GM10266 (cell line): ENCODE results near the gene GRAP.

Source experiments
- DNase-seq: peaks from one replicate; pipeline ENCODE4 v3.0.0; 2012; ENCODE audit errors: extremely low spot score
- TF ChIP-seq, protein P1 (sequence below): IDR thresholded peaks from 2 replicates; pipeline ENCODE4 v1.5.1; 2012; ENCODE audit warnings: mild to moderate bottlenecking, low read depth; ENCODE audit not compliant: control insufficient read depth, insufficient read depth; ENCODE audit errors: missing control alignments

GRAP gene

DNA sequence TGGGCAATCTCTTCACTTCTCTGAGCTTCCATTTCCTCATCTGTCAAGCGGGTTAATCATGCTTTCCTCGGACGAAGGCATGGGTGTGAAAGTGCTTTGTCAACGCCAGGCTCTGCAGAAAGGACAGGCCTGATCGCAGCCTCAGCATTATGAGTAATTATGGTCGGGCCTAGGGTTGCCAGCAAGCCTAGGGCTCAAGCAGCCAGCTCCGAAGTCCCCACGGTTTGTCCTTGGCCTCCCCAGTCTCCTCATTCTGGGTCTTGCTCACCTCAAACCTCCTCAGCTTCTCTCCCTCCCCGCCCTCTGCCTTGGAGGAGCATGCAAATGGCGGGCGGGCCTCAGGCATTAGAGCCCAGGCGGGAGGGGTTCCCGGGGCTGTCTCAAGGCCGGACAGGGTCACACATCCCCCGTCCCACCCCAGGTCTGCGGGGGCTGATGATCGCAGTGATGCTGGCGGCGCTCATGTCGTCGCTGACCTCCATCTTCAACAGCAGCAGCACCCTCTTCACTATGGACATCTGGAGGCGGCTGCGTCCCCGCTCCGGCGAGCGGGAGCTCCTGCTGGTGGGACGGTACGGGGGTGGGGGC is 32.0 kb downstream of the GRAP start:
- DNase-seq = no peak

DNA sequence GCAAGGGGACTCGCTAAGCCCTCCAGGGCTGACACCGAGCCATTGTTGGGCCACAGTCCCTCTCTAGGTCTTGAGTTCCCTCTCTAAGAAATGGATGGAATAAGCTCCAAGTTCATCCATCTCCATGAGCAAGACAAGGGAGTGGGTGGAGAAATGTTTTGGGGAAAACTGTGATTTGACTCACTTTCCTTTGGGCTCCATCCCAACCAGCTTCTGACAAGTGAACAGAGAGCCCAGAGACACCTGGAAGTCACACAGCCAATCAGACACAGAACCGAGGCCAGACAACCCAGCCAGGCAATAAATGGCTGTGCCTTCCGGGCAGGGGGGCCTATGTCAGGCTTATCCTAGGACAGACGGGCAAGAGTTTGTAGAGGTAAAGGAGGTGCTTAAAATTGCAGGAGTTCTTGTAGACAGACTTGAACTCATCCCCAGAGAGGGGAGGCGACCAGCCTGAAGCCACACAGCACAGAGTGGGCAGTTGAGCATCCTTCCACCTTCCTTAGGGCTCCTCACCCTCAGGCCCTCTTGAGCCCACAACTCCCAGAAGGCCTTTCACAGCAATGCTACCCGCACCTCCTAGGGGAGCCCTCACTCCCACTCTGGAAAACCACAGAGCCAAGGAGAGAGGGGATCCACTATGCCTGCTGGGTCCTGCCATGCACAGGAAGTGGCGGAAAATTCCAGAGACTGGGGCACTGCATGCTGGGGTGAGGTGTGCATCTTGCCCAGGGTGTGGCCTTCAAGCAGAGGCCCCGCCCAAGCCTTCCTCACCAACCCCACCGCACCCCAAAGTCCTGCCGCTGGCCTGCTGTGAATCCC is 32.7 kb downstream of the GRAP start:
- DNase-seq = no peak
- TF ChIP-seq, protein P1, sequence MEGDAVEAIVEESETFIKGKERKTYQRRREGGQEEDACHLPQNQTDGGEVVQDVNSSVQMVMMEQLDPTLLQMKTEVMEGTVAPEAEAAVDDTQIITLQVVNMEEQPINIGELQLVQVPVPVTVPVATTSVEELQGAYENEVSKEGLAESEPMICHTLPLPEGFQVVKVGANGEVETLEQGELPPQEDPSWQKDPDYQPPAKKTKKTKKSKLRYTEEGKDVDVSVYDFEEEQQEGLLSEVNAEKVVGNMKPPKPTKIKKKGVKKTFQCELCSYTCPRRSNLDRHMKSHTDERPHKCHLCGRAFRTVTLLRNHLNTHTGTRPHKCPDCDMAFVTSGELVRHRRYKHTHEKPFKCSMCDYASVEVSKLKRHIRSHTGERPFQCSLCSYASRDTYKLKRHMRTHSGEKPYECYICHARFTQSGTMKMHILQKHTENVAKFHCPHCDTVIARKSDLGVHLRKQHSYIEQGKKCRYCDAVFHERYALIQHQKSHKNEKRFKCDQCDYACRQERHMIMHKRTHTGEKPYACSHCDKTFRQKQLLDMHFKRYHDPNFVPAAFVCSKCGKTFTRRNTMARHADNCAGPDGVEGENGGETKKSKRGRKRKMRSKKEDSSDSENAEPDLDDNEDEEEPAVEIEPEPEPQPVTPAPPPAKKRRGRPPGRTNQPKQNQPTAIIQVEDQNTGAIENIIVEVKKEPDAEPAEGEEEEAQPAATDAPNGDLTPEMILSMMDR = no peak

More for the DNA sequence above, 32.0 kb downstream of the GRAP start:
- TF ChIP-seq, protein P1 = no peak

DNA sequence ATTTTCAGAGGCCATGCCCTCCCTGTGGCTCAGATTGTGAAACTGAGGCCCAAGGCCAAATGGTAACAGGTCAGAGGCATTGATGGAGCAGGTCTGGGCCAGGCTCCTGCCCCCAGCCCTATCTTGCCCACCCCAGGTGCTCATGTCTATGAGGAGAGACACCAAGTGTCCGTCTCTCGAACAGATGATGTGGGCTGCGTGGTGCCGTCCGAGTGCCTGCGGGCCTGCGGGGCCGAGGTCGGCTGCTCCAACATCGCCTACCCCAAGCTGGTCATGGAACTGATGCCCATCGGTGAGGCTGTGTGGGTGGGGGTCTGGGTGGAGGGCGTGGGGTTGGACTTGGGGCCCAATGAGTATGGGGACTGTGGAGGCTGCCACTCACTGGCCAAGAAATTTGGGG is 33.5 kb downstream of the GRAP start:
- DNase-seq = no peak
- TF ChIP-seq, protein P1 = no peak

DNA sequence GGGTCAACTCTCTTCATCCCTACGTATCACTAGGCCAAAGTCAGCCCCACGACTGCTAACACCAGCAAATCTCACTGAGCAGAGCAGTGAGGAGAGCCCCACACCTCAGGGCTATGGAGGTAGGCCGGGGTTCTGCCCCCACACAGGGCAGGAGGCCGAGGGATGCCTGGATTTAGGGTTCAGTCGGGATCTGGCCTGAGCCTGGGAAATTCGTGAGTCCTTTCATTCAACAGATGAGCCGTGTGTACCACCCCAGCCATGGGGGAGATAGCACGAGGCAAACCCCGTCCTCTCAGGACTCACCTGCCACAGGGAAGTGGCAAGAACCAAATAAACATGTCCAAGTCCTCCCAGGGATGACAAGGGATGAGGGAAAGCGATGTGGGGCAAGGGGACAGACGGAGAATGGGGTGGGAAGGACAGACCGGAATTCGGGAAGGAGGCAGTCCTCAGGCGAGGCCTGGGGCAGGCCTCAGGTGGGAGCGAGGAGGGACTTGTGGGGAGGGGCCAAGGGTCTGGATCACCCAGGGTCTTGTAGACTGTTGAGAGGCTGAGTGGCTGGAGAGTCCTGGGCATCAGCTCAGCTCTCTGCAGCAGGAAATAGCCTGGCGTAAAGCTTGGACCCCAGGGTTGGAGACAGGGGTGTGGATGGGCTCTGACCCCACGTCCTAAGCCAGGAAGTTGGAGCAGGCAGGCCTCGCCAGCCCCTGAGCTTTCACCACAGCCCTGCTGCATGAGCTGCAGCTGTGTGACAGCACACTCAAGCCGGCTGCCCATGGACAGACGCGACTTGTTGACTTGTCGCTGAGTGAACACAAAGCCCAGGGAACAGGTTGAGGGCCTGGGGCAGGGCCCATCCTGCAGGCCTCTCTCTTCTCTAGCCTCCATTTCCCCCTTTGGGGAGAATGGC is 34.3 kb downstream of the GRAP start:
- TF ChIP-seq, protein P1 = no peak

DNA sequence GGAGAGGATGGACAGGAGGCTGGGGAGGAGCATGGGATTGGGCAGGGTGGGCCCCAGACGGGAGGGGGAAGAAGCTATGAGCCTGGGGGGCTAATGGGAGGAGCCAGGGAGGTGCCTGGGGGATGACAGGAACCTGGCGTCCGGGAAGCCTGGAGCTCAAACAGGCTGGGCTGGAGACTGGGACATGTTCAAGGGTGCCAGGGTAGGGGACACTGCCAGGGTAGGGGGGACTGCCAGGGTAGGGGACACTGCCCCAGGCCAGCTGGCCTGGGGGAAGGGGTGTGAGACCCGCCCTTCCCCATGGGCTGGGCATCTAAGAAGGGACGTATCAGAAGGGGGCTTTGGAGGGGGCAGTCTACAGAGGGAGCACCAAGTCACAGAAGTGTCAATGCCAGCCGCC is 35.2 kb downstream of the GRAP start:
- no peak for DNase-seq

More for the DNA sequence above, 34.3 kb downstream of the GRAP start:
- no peak for DNase-seq

DNA sequence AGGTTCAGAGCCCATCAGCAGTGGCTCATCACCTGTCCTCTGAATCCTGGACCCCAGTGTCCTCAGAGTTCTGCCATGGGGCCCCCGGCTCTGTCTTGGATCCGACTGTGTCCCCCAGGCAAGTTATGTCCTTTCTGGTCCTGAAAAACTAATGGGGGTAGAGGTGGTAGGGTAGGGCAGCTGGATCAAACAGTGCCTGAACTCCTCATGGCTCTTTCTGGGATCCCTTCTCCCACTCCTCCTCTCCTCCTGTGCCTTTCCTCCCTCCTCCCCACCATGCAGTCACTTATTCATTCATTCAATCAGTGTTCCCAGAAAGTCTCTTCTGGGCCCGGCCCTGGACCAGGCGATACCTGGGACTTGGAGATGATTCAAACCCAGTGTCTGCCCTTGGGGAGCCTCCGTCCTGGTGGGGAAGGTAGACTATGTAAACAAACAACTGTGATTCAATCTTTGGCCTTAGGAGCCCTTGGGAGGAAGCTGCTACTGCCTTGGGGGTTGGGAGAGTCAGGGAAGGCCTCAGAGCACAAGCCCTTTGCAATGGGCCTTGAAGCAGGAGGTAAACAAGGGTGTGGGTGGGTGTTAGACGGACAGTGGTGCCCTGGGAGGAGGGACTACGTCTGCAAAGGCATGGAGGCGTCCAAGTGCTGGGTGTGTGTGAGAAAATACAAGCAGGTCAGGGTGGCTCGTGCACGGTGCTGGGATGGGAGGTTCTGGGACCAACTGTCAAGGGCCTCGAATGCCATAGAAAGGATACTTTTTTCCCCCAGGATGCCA is 35.8 kb downstream of the GRAP start:
- no peak for DNase-seq
- TF ChIP-seq, protein P1 = no peak

More for the DNA sequence above, 35.2 kb downstream of the GRAP start:
- TF ChIP-seq, protein P1 = no peak
